WTC11 (cell line): ENCODE data around the gene SNX32. TPM values are rescaled to one million over a fixed set of nuclear protein-coding genes. Genes with fewer than 3 reads are reported as not detected.

Experiments used
- ATAC-seq: fragments of 200-7000 bp; cut with Tn5 transposase; 2 replicates; pipeline ENCODE4 v1.10.0; 2021; ENCODE audit warnings: mild to moderate bottlenecking, moderate library complexity
- CTCF ChIA-PET: fragments of 300-600 bp; sonication (Branson Sonifier 250); formaldehyde crosslinking; loops from one replicate; lab custom pipeline; 2021; ENCODE audit warnings: antibody characterized with exemption; lab: Charles Lee
- POLR2A ChIA-PET: fragments of 350-600 bp; sonication (Branson Sonifier 250); formaldehyde crosslinking; loops from one replicate; lab custom pipeline; 2021; ENCODE audit warnings: antibody characterized with exemption; lab: Charles Lee
- DNase-seq: peaks from one replicate; pipeline ENCODE4 v3.0.0; 2021; ENCODE audit warnings: low spot score
- H3K27ac Mint-ChIP-seq: 2 replicates; pipeline ENCODE4 v1.8.0; 2021; ENCODE audit warnings: mixed read lengths
- H3K27me3 Mint-ChIP-seq: 2 replicates; pipeline ENCODE4 v1.8.0; 2021; ENCODE audit warnings: low read depth, mild to moderate bottlenecking, moderate library complexity, mixed read lengths
- H3K36me3 Mint-ChIP-seq: 2 replicates; pipeline ENCODE4 v1.8.0; 2021; ENCODE audit warnings: mixed read lengths
- H3K4me1 Mint-ChIP-seq: 2 replicates; pipeline ENCODE4 v1.8.0; 2022; ENCODE audit warnings: mixed read lengths
- H3K4me3 Mint-ChIP-seq: 2 replicates; pipeline ENCODE4 v1.8.0; 2021; ENCODE audit warnings: mild to moderate bottlenecking, moderate library complexity, mixed read lengths
- H3K9me3 Mint-ChIP-seq: 2 replicates; pipeline ENCODE4 v1.8.0; 2021; ENCODE audit warnings: mixed read lengths
- CDX4 ChIP-seq: fragments of 250-450 bp; sonication (Bioruptor Pico); IDR thresholded peaks from 2 replicates; pipeline ENCODE4 v1.9.0; 2021; ENCODE audit warnings: moderate library complexity, mild to moderate bottlenecking, inconsistent platforms, borderline replicate concordance
- CREB1 ChIP-seq: sonication (generic); formaldehyde crosslinking; IDR thresholded peaks from 2 replicates; pipeline ENCODE4 v1.8.0; 2023; ENCODE audit warnings: mild to moderate bottlenecking, missing genetic modification reagents
- E2F4 ChIP-seq: sonication (generic); formaldehyde crosslinking; IDR thresholded peaks from 2 replicates; pipeline ENCODE4 v1.8.1; 2022; ENCODE audit warnings: low read depth, mild to moderate bottlenecking, moderate library complexity, missing genetic modification reagents, borderline replicate concordance
- E2F5 ChIP-seq: sonication (generic); formaldehyde crosslinking; IDR thresholded peaks from 2 replicates; pipeline ENCODE4 v1.8.1; 2022; ENCODE audit warnings: mild to moderate bottlenecking, moderate library complexity, missing genetic modification reagents
- ELF4 ChIP-seq: sonication (generic); formaldehyde crosslinking; IDR thresholded peaks from 2 replicates; pipeline ENCODE4 v1.8.1; 2022; ENCODE audit warnings: low read depth, mild to moderate bottlenecking, moderate library complexity, missing genetic modification reagents
- EMX1 ChIP-seq: fragments of 250-450 bp; sonication (Bioruptor Pico); IDR thresholded peaks from 2 replicates; pipeline ENCODE4 v1.8.0; 2021; ENCODE audit warnings: mild to moderate bottlenecking
- KAT7 ChIP-seq: sonication (generic); formaldehyde crosslinking; IDR thresholded peaks from 2 replicates; pipeline ENCODE4 v1.8.1; 2023; ENCODE audit warnings: missing genetic modification reagents, mild to moderate bottlenecking, borderline replicate concordance
- MLX ChIP-seq: sonication (generic); formaldehyde crosslinking; IDR thresholded peaks from 2 replicates; pipeline ENCODE4 v1.8.1; 2023; ENCODE audit warnings: mild to moderate bottlenecking, missing genetic modification reagents, moderate library complexity
- SMAD3 ChIP-seq: sonication (generic); formaldehyde crosslinking; IDR thresholded peaks from 2 replicates; pipeline ENCODE4 v1.8.0; 2022; ENCODE audit warnings: missing genetic modification reagents, mild to moderate bottlenecking, borderline replicate concordance
- STAT6 ChIP-seq: sonication (generic); formaldehyde crosslinking; conservative IDR thresholded peaks from 2 replicates; pipeline ENCODE4 v1.8.1; 2023; ENCODE audit warnings: mild to moderate bottlenecking, low read depth, missing genetic modification reagents, moderate library complexity
- TEAD4 ChIP-seq: sonication (generic); formaldehyde crosslinking; IDR thresholded peaks from 2 replicates; pipeline ENCODE4 v1.8.0; 2022; ENCODE audit warnings: mild to moderate bottlenecking, missing genetic modification reagents
- TP53 ChIP-seq: sonication (generic); formaldehyde crosslinking; IDR thresholded peaks from 2 replicates; pipeline ENCODE4 v1.8.1; 2023; ENCODE audit warnings: mild to moderate bottlenecking, missing genetic modification reagents
- USF2 ChIP-seq: sonication (generic); formaldehyde crosslinking; IDR thresholded peaks from 2 replicates; pipeline ENCODE4 v1.8.1; 2023; ENCODE audit warnings: mild to moderate bottlenecking, missing genetic modification reagents, moderate library complexity
- ZBTB43 ChIP-seq: sonication (generic); formaldehyde crosslinking; IDR thresholded peaks from 2 replicates; pipeline ENCODE4 v1.8.1; 2023; ENCODE audit warnings: mild to moderate bottlenecking, missing genetic modification reagents
- ZNF317 ChIP-seq: sonication (generic); formaldehyde crosslinking; IDR thresholded peaks from 2 replicates; pipeline ENCODE4 v1.8.1; 2023; ENCODE audit warnings: low read depth, mild to moderate bottlenecking, moderate library complexity, missing genetic modification reagents, borderline replicate concordance
- ZNF671 ChIP-seq: fragments of 250-450 bp; sonication (Bioruptor Pico); IDR thresholded peaks from 2 replicates; pipeline ENCODE4 v1.8.0; 2021; ENCODE audit warnings: mild to moderate bottlenecking
- total RNA-seq: library from RNA; stranded (reverse); gene quantifications from 3 replicates; pipeline ENCODE4 v1.2.3, GENCODE V29; 2021

The SNX32 gene
- total RNA-seq, 1 experiment from 2014 or later, result 2.9 TPM

GRCh38 chr11:65886826-65887722, 53.3 kb downstream of the SNX32 start:
- no peak for TF ChIP-seq KAT7 (CRISPR knock-in tag)
- no peak for TF ChIP-seq USF2
- TF ChIP-seq SMAD3, result no peak
- no peak for TF ChIP-seq E2F5 (CRISPR knock-in tag)
- TF ChIP-seq ZNF671 (CRISPR knock-in tag), result no peak
- no peak for TF ChIP-seq CREB1 (CRISPR knock-in tag)
- TF ChIP-seq TEAD4, result no peak
- TF ChIP-seq EMX1 (CRISPR knock-in tag), result no peak
- no peak for TF ChIP-seq ZBTB43 (CRISPR knock-in tag)
- no peak for TF ChIP-seq ZNF317 (CRISPR knock-in tag)
- TF ChIP-seq ELF4 (CRISPR knock-in tag), result no peak
- no peak for TF ChIP-seq TP53 (CRISPR knock-in tag)
- no peak for TF ChIP-seq E2F4 (CRISPR knock-in tag)
- TF ChIP-seq MLX (CRISPR knock-in tag), result no peak
- TF ChIP-seq STAT6 (CRISPR knock-in tag), result no peak
- no peak for TF ChIP-seq CDX4
- Mint-ChIP-seq H3K27me3 (peaks cover 15% of the 10 kb centered on the region), H3K4me3 (peak overlapping the region; percentile 97), H3K36me3 (peaks cover 42% of the 10 kb centered on the region), H3K9me3 (no peaks in the 10 kb centered on the region), H3K4me1 (peaks cover 34% of the 10 kb centered on the region), H3K27ac (peak overlapping the region; percentile 98; the same call in 1 of the 2 replicates)
- ChIA-PET POLR2A (interaction anchor here (1.1 to 7.2 kb wide), 2 partner anchors 27 to 37 kb away, joined by 4 to 90 read pairs; partner anchors contain the start of genes CFL1 and MUS81), CTCF (interaction anchor here (0.5 to 11.9 kb wide), 17 partner anchors 8 to 272 kb away, joined by 3 to 539 read pairs (median 14); partner anchors contain the start of genes CFL1, CST6, CTSW and EFEMP2)
- ATAC-seq (no peak), DNase-seq (no peak)
